NCI-H1092 (cell line): Measurements from ENCODE around the gene FAM78B.

Experiments used
- DNase-seq: peaks from one replicate; lab custom pipeline; 2025; lab: John Stamatoyannopoulos, UW

FAM78B gene

DNA sequence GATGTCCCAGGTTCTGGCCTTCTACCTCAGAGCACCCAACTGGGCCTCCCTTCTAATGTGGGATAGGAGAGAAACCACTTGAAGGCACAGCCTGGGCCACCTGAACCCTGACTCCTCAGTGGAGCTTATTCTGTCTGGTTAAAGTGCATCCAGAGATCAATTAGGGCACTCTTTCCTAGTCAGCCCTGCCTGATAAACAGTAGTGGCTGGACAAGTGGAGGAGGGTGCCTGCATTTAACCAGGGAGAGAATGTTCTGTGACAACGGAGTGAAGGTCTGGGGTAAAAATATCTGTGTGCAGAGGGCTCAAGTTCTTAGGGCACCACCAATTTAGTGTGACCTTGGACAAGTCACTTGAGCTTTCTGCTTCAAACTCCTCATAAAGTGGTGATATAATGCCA, 101.8 kb downstream of the FAM78B start:
- DNase-seq = no peak

DNA sequence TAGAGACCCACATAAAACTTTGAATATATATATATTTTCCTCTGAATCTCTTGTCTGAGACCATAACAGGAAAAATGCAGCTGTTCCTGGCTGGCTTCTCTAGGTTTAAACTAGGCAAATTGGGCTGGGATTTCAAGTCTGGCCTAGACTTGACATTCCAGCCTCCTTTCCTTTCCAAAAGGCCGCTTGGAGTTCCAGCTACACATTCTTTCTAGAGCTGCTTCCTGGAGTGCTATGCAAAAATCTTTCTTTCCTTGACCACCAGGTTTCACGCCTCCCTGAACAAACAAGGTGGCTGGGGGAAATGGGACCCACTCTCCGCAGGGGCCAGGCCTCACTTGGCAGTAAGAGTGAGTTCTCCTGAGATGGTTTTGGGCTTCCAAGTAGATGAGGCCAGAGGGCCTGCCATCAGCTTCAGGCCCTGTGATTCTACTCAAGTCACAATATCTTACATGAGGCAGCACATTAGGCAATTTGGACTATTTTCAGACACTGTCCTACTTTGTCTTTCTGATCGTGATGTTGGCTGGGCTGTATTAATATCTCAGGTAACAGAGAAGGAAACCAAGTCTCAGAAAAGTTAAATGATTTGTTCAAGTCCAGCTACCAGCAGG, 102.4 kb downstream of the FAM78B start:
- DNase-seq = no peak

DNA sequence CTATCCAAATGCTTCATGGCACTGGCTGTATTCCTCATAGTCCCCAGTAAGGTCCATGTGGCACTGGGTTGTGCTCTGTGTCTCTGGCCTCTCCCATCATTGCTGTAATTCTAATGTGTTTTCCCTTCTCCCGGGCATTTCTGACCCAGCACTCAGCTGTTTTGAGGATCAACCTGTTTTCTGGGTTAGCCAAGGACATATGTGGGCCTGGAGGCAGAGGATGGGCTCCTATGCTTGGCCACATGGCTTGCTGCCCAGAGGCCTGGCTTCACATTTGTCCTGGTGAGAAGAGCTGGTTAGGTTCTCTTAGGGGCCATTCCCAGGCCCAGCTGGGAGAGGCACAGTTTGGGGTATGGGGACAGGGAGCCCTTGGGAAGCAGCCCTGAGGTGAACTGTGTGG, 103.1 kb downstream of the FAM78B start:
- DNase-seq = no peak

DNA sequence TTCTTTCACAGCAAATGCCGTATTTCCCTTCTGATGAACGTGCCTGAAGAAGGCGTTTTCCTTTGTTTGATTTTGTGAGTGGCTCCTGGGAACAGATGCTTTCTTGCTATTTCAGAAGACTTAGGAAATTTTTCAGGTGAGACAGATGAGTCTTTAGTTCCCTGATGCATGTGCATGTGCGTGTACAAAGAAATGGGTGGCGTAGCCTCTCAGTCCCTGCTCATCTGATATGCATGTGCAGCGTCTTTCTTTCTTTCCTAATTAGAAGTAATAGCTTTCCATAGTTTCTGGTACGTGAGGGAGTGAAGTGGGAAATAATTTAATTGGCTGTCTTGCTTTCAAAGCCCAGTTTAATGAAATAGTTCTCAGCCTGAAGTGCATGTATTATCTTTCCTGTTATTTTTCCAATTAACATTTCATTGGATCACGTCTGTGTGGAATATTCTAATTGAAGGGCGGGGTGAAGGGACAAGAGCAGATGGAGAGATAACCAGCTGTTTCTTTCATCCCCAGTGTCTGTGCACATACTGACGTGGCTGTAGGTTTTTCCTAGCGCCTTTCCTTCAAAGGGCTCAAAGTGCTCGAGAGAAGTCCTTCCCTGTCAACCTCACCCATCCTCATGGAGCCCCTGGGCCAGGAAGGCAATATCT, 104.3 kb downstream of the FAM78B start:
- DNase-seq = no peak

DNA sequence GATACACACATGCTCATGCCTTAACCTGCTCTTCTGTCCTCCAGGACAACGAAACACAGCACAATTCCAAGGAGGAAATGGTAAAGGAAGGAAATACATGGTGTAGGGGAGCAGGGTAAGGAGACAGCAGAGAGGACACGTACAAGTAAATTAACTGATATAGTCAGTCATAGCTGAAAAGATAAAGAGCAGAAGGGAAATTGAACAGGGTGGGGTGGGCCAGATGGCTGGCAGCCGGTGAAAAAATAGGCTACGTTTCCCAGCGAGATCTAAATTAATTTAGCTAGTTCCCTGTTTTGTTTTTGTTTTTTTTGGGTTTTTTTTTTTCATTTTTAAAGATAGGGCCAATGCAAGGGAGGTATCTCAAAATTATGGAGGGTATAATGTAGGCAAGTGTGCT, 109.2 kb downstream of the FAM78B start:
- no peak for DNase-seq

DNA sequence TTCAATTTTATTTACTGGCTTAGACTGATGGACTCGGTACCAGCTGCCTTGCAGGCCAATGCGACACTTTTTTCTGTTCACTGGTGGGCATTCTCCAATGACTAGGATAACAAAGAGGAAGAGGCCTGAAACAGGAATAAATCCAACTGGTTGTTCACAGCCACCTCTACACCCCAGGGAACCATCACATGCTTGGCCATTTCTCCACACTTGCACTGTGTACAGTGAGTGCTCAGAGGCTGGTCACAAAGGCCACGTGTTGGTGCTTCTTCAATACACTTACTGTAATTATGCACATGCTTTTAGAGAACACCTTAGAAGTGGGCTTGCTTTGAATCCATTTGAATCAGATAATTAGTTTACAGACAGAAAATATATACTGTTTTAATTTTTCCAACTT, 113.4 kb downstream of the FAM78B start:
- no peak for DNase-seq

DNA sequence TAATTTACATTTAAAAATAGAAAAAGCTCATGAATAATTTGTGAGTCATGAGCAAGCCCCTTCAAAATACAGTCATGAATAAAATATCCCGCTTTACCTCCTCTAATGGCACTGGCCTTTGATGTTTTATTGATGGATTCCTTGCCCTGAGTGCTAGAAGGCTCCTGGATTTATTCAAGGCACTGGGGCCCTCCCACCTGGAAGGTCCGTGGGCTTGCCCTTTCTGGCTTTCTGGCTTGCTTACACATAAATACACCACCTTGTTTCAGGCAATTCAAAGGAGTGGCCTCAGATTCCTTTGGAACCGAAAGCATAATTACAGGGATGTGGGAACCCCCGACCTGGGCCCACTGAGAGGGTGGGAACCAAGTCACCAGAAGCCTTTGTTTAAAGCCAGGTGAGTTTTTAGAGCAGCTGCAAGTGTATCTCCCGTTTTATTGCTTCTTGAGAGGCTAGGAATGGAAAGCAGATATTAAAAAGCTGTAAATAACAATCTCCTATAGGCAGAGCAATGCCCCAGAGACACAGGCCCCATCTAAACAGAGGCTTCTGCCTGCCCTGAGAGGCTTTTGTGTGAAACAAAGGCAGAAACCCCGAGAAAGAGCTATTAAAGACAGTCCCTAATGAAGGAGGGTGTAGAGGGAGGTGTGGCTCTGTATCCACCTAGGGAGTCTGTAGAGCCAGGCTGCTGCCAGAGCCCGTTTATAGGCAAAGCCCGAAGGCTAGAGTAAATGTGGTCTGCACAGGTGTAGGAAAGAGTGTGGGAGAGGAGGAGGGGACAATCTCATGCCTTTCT, 126.4 kb downstream of the FAM78B start:
- no peak for DNase-seq

DNA sequence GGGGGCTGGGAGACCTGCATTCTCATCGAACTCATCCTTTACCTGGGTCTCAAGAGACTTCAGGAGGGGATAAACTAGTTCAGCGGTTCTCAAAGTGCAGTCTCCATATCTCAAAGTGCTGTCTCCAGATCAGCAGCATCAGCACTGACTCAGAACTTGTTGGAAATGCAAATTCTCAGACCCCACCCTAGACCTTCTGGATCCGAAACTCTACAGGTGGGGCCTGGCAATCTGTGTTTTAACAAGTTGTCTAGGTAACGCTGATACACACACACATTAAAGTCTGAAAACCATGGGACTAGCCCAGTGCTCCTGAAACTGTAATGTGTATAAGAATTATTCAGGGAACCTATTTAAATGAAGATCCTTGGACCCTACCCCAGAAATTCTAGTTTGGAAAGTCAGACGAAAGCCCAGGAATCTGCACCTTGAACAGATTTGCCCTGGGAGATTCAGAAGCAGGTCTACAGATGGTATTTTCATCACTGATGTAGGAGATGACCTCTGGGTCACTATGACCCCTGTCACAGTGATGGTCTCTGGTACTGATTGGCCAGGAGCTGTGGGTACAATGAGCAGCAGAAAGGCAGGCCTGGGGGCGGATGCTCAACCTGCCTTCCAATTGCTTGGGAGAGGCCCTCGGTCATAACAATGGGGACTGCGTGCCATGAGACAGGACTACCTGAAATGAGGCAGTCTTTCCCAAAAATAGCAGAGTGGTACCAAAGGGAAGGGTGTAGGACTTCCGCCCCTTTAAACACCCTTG, 127.2 kb downstream of the FAM78B start:
- DNase-seq = no peak

DNA sequence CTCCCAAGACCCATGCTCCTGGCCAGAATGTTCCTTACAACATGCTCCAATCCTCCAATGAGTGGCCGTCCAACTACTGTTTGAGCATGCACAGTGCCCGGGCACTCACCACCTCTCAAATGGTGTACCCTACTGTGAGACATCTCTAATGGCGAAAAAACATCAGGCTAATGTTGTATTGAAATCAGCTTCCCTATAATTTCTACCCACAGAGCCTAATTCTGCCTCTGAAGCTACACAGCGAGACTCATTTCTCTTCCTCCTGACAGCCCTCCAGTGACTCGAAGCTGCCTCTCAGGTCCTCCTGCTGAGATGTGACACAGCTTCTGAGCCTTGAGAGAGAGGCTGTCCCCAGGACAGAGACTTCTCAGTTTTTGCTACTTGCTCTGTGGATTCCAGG, 130.7 kb downstream of the FAM78B start:
- no peak for DNase-seq

DNA sequence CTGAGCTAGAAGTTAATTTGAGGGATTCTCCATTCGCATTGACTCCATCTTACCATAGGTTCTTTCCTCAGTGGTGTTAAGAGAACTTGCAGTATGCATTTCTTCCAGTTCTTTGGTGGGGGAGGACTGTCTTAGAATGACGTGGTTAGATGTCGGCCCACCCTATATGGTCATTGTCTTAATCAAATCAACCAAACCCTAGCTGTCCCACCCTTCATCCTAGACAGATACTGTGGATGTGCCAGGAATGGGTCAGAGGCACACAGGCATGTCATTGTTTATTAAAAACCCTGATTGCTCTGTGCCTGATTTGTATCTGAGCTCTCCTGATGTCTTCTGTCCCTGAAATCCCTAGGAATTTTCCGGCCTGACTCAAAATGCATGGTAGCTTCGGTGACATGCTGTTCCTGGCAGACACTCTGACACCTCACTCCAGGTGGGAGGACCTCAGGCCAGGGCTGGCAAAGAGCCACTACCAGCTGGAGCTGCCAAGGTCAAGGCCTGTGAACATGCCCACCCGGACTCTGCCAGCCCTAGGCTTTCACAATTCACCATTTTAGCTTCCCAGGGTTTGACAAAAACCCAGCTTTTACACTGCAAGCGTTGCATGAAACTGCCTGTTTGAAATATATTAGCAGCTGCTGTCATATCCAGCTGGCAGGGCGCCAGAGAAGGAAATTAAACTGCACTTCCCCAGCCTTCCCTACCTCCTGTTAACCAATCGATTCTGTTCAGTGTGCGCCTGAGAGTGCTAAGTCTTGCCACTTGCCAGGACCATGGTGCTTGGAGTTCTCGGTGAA, 134.0 kb downstream of the FAM78B start:
- DNase-seq = peak; percentile 88

DNA sequence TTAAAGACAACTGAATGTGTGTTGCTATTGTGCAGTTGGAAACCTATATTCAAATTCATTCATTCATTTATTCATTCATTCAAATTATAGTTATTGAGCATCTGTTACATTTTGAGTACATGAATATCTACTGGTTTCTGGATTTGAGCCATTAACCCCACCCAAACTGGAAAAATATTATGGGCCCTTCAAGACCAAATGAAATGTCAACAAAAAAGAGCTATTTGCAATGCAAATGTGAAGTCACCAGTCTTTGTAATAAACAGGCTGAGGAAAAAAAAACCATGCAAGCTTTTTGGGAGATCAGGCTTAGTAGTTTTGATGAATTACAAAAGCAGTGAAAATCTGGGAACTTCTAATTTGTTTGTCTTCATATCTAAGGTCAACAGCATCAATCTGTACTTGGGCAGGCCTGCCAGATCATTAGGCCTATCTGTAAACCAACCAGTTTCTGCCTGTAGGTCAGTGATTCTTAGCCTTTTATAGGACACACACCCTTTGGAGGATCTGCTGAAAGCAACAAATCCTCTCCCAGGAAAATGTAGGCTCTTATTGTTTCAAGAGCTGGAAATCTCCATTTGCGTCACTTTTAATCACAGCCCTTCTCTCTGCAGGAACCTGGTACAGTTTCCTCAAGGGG, 134.7 kb downstream of the FAM78B start:
- DNase-seq = no peak

DNA sequence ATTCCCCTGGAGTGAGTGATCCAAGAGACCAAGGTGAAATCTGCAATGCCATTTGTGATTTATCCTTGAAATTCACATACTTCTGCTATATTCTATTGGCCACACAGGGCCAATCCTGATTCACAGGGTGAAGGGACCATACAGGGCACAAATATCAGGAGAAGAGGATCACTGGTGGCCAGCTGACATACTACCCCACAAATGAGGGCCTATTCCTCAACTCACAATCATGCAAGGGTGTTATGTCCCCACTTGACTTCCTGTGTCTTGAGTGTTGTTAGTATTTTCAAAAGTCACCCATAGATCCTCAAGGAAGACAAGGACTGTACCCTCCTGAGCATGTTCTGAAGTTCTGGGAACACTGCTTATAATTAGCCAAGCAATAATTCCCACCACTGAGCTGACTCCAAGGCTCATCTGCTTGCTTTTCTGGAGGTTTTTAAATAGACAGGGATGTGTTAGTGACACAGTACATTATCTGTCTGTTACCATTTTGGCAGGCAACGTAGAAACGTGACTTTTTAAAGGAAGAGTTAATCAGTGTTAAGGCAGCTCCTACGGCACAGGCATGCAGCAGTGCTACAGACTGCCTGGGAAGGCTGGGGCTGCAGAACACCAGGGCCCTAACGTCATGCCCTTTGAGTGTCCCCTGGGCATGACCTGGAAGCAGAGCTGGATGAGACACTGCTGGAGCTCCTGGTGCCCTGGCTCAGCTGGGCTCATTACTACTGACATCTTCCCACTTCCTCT, 137.4 kb downstream of the FAM78B start:
- DNase-seq = no peak

DNA sequence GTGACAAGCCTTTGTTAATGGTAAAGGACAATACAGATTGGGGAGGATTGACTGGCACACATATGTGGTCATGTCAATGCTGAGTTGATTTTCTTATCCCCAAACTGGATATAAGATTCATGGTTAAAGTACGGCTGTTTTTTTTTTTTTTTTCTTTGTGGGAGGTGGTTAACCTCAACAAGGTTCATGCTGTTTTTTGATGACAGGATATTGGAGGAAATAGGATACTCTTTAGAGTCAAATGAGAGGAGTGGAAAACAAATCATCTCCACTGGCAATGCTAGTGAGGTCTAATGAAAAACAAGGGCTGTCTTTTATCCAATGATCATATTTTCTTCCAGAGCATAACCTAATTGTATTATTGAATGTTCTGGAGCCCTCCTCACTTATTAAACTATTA, 140.2 kb downstream of the FAM78B start:
- no peak for DNase-seq

DNA sequence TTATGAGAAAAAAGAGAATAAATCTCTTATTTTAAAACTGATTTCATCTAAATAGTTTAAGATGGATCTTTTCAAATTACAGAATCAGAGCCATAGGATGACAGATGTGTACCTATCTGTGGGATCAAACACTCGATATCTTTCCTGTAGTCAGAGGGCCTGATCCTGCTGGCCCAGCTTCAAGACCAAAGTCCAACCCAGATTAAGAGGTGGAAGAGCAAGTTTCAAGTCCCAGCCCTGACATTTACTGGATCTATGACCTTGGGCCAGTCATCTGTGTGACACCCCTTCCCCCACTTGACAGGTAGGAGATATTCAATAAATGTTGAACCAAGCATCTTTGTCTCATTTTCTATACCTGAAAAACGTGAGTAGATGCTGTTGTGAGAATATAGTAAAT, 140.7 kb downstream of the FAM78B start:
- no peak for DNase-seq

DNA sequence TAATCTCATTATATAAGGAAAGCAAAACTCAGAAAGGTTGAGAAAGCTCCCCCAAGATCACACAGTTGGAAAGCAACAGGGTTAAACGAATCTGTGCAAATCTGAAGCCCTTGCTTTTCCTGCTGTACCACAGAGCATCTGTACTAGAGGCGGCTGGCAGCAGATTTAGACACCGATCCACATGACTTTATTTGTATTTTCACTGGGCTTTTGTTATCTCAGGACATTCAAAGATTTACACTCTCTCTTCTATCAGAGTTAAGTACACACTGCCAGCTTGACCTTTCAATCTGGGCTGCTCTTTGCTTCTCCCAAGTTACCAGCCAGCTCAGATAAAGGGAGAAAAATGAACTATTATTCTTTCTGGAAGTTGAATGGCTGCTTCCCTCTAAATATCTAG, 146.6 kb downstream of the FAM78B start:
- no peak for DNase-seq
